Nephron (organoid): Measurements from ENCODE around the gene KIAA1217.

ENCODE experiments used
- H3K27ac Mint-ChIP-seq, 3 experiments: 2 replicates each; pipeline ENCODE4 v1.8.0; 2020; ENCODE audit warnings: mixed read lengths in 3 of 3, mild to moderate bottlenecking in 2 of 3, moderate library complexity in 1 of 3
- H3K27me3 Mint-ChIP-seq: 2 replicates; pipeline ENCODE4 v1.8.0; 2021; ENCODE audit warnings: low read depth, mild to moderate bottlenecking, moderate library complexity, mixed read lengths
- H3K36me3 Mint-ChIP-seq: 2 replicates; pipeline ENCODE4 v1.8.0; 2020; ENCODE audit warnings: low read depth, mixed read lengths
- H3K4me1 Mint-ChIP-seq: 2 replicates; pipeline ENCODE4 v1.8.0; 2020; ENCODE audit warnings: mixed read lengths
- H3K4me3 Mint-ChIP-seq, 3 experiments: 2 replicates each; pipeline ENCODE4 v1.8.0; 2020; ENCODE audit warnings: mild to moderate bottlenecking in 3 of 3, mixed read lengths in 3 of 3, moderate library complexity in 2 of 3
- H3K9me3 Mint-ChIP-seq: 2 replicates; pipeline ENCODE4 v1.8.0; 2020; ENCODE audit warnings: mixed read lengths
- TF ChIP-seq, protein P1 (sequence below), 3 experiments: fragments of 200-600 bp; sonication (generic); IDR thresholded peaks; one replicate each; pipeline ENCODE4 v1.5.0; 2021; ENCODE audit warnings: antibody characterized with exemption in 3 of 3; ENCODE audit not compliant: unreplicated experiment in 3 of 3

The KIAA1217 gene

DNA sequence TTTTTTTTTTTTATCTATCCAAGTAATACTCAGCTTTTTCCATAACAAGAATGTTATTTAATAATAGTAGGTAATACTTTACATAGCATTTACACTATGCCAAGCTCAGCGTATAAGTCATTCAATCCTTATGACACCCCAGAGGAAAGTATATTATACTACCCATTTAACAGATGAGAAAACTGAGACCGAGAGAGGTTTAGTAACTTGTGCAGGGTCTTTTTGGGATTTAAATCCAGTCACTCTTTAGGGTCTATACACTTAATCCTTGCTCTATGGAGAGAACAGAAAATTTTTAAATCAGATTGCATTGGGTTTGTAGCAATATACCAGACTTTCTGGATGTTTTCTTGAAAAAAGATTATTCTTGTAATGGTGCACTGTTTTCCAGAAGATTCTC is 322.5 kb downstream of the KIAA1217 start:
- Mint-ChIP-seq H3K4me3 (no peak overlapping the region), H3K4me1 (no peaks in the 10 kb centered on the region), H3K36me3 (peaks cover 85% of the 10 kb centered on the region), H3K9me3 (no peaks in the 10 kb centered on the region), H3K27ac (no peak overlapping the region), H3K27me3 (no peaks in the 10 kb centered on the region)
- TF ChIP-seq, protein P1, sequence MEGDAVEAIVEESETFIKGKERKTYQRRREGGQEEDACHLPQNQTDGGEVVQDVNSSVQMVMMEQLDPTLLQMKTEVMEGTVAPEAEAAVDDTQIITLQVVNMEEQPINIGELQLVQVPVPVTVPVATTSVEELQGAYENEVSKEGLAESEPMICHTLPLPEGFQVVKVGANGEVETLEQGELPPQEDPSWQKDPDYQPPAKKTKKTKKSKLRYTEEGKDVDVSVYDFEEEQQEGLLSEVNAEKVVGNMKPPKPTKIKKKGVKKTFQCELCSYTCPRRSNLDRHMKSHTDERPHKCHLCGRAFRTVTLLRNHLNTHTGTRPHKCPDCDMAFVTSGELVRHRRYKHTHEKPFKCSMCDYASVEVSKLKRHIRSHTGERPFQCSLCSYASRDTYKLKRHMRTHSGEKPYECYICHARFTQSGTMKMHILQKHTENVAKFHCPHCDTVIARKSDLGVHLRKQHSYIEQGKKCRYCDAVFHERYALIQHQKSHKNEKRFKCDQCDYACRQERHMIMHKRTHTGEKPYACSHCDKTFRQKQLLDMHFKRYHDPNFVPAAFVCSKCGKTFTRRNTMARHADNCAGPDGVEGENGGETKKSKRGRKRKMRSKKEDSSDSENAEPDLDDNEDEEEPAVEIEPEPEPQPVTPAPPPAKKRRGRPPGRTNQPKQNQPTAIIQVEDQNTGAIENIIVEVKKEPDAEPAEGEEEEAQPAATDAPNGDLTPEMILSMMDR (IDR thresholded peaks at IDR 0.05; ENCODE audit: unreplicated experiment in 3 of 3), result no peak

DNA sequence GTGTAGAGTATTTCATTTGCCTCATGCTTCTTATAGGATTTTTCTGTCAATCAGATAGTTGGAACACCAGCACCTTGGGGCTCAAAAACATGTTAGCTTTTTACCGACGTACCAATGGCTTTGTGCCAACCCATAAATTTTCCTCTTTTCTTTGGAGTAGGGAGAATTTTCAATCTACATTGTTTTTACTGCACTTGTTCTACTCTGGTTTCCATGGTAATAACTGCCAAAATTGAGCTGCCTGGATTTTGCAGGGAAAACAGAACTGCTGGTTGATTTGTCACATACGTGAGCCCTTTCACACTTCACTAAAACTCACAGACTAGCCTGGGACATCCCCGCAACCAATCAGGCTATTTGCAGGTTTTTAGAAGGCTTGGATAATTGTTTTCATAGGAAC is 325.0 kb downstream of the KIAA1217 start:
- Mint-ChIP-seq H3K4me3 (no peak overlapping the region), H3K9me3 (no peaks in the 10 kb centered on the region), H3K27ac (no peak overlapping the region), H3K27me3 (no peaks in the 10 kb centered on the region), H3K36me3 (peaks cover 82% of the 10 kb centered on the region), H3K4me1 (no peaks in the 10 kb centered on the region)
- TF ChIP-seq, protein P1 (IDR thresholded peaks at IDR 0.05; ENCODE audit: unreplicated experiment in 3 of 3), result no peak

DNA sequence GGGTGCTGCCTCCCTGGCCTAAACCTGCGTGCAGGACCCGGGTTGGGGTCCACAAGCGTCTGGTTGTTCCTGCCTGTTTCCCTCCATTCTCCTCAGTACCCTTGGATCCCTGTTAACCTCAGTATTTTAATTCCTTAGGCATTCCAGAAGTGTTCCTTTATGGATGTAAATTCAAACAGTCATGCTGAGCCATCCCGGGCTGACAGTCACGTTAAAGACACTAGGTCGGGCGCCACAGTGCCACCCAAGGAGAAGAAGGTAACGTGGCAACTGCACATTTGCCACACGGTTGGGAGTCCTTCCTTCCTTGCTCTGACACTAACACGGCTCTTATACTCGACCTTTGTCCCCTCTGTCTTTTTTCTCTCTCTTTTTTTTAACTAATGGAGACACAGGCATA is 327.7 kb downstream of the KIAA1217 start:
- Mint-ChIP-seq H3K27me3 (no peaks in the 10 kb centered on the region), H3K4me3 (no peak overlapping the region), H3K36me3 (peaks cover 72% of the 10 kb centered on the region), H3K9me3 (no peaks in the 10 kb centered on the region), H3K4me1 (no peaks in the 10 kb centered on the region), H3K27ac (no peak overlapping the region)
- TF ChIP-seq, protein P1 (IDR thresholded peaks at IDR 0.05; ENCODE audit: unreplicated experiment in 3 of 3), result no peak

DNA sequence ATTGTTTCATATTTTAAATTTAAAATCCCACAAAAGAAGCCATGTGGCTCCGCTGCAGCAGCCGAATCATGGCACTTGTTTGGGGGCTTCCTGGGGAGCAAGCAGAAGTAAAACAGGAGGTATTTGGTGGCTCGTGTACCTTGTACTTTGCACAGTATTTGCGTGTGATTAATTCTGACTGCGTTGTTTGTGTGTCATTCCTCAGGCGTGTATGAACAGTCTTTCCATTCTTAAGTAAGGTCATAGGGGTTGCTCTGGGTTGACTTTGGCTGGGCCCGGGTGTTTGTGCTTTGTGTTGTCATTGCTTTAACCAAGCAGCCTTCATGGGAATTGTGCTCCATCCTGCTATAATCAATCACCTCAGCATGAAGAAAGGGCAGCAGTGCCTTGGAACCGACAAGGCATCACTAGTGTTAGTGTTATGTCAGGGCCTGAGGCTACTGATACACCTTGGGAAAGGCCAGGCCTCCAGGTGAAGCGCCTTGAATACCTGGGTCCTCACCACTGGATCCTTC is 332.4 kb downstream of the KIAA1217 start:
- Mint-ChIP-seq H3K9me3 (no peaks in the 10 kb centered on the region), H3K4me1 (no peaks in the 10 kb centered on the region), H3K4me3 (no peak overlapping the region), H3K27ac (no peak overlapping the region), H3K27me3 (no peaks in the 10 kb centered on the region), H3K36me3 (peaks cover 77% of the 10 kb centered on the region)
- TF ChIP-seq, protein P1 (IDR thresholded peaks at IDR 0.05; ENCODE audit: unreplicated experiment in 3 of 3), result no peak

DNA sequence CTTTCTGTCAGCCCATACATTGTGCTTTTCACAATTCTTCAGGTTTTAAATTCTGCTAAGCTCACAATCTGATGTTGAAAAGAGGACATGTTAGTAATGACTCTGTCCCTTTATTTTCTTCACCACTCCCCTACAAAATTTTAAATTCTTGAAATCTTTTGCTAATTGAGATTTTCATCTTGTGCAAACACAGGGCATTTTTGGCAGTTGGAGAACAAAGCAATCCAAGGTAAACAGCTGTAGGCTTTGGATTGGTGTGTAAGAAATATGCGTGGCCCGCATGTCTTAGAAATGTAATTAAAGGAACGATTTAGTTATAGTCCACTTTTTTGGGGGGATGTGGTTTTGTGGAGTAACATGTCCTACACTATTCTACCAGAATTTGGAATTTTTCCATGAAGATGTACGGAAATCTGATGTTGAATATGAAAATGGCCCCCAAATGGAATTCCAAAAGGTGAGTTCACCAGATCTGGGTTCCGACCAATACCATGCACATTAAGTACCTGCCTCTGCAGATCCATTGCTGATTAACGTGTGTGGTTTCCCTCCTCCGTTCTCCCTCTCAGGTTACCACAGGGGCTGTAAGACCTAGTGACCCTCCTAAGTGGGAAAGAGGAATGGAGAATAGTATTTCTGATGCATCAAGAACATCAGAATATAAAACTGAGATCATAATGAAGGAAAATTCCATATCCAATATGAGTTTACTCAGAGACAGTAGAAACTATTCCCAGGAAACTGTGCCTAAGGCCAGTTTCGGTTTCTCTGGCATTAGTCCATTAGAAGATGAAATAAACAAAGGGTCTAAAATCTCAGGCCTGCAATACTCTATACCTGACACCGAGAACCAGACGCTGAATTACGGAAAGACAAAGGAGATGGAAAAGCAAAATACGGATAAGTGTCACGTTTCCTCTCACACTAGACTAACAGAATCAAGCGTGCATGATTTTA is 333.7 kb downstream of the KIAA1217 start:
- no peaks in the 10 kb centered on the region for H3K4me1 Mint-ChIP-seq
- TF ChIP-seq, protein P1 (IDR thresholded peaks at IDR 0.05; ENCODE audit: unreplicated experiment in 3 of 3), result no peak
- no peak overlapping the region for H3K27ac Mint-ChIP-seq
- no peaks in the 10 kb centered on the region for H3K27me3 Mint-ChIP-seq
- peaks cover 72% of the 10 kb centered on the region for H3K36me3 Mint-ChIP-seq
- no peak overlapping the region for H3K4me3 Mint-ChIP-seq
- H3K9me3 Mint-ChIP-seq, result no peaks in the 10 kb centered on the region
